HPDE6-E6E7 (cell line): ENCODE data around the gene PPP6R3.
"Not testable (repeated sequence)": the region's sequence is repeated elsewhere in the genome, so short reads cannot be mapped to it uniquely, and the experiment has no call there.

ENCODE experiments used
- DNase-seq: peaks from one replicate; pipeline ENCODE4 v3.0.0; 2011; ENCODE audit warnings: missing footprints; ENCODE audit errors: extremely low spot score

Gene PPP6R3

GRCh38 chr11:68457216-68457897 lies 3.2 kb upstream of the PPP6R3 start:
- DNase-seq: no peak

GRCh38 chr11:68457898-68458249 lies 2.7 kb upstream of the PPP6R3 start:
- no peak for DNase-seq

GRCh38 chr11:68458340-68458739 lies 2.2 kb upstream of the PPP6R3 start:
- DNase-seq: not testable (repeated sequence)

DNA sequence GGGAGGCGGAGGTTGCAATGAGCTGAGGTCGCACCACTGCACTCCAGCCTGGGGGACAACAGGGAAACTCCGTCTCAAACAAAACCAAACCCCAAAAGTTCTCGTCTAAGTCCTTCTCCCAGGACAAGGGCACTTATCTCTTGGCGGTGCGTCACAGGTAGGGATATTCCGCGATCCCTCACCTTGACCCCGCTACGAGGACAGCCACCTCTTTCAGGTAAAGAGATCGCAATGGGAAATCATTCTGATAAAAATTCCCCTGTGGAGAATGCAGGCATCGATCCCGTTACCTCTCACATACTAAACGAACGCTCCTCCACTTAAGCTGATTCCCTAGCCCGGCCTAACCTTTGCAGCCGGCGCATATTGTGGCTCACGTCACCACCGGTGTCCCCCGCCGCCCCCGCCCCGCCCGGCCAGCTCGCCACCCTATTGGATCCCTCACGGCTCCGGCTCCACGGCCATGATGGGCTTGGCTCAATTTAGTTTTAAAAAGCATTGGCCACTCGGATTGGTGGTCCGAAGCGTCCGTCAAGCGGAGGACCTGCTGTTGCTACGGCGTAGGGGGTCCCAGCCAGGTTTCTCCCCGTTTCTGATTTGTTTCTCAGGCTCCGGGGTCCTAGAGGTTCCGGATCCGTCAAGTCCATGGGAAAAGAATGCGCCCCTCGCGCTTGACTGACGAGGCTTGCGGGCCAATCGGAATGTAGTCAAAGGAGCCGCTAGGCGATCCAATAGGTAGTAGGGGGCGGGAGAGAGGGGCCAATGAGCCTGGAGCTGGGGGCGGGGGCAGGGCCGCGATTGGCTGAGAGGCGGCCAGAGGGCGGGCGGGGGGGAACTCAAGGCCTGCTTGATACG lies 439 bp upstream of the PPP6R3 start:
- peak; percentile 94 for DNase-seq

- no peak for DNase-seq
Observed at GRCh38 chr11:68461575-68461917, 994 bp downstream of the PPP6R3 start.

- no peak for DNase-seq
Observed at GRCh38 chr11:68463714-68464113, 3.2 kb downstream of the PPP6R3 start.

GRCh38 chr11:68467201-68467834 lies 6.8 kb downstream of the PPP6R3 start:
- DNase-seq: no peak

- DNase-seq: no peak
Observed at GRCh38 chr11:68468217-68468828, 7.8 kb downstream of the PPP6R3 start.

DNA sequence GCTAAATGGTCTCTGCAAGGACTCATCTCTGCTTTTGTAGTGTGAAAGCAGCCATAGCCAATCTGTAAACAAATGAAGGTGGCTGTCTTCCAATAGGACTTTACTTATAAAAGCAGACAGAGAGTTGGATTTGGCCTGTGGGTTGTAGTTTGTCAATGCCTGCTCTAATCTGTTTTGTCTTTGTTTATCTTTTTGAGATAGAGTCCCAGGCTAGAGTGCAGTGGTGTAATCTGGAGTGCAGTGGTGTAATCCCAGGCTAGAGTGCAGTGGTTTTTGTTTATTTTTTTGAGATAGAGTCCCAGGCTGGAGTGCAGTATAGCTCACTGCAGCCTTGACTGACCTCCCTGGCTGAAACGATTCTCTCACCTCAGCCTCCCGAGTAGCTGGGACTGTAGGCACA lies 8.6 kb downstream of the PPP6R3 start:
- DNase-seq: no peak

GRCh38 chr11:68469642-68470041 lies 9.1 kb downstream of the PPP6R3 start:
- no peak for DNase-seq

- no peak for DNase-seq
Observed at GRCh38 chr11:68470304-68470811, 9.8 kb downstream of the PPP6R3 start.

GRCh38 chr11:68471360-68472340 lies 11.1 kb downstream of the PPP6R3 start:
- DNase-seq: no peak

- DNase-seq: no peak
Observed at GRCh38 chr11:68472778-68473177, 12.2 kb downstream of the PPP6R3 start.

DNA sequence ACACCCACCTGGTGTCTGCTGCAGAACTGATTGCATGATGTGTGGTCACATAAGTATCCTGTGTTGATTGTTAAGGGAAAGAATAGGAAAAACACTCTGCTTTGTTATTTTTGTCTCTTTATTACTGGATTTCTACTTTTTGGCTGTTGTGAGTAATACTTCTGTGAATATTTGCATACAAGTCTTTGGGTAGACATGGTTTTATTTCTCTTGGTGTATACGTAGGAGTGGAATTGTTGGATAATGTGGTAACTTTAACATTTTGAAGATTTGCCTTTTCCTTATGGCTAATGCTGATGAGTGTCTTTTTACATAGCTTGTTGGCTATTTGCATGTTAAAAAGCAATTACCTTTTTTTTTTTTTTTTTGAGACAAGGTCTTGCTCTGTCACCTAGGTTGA lies 13.1 kb downstream of the PPP6R3 start:
- no peak for DNase-seq

GRCh38 chr11:68475626-68476025 lies 15.1 kb downstream of the PPP6R3 start:
- not testable (repeated sequence) for DNase-seq

DNA sequence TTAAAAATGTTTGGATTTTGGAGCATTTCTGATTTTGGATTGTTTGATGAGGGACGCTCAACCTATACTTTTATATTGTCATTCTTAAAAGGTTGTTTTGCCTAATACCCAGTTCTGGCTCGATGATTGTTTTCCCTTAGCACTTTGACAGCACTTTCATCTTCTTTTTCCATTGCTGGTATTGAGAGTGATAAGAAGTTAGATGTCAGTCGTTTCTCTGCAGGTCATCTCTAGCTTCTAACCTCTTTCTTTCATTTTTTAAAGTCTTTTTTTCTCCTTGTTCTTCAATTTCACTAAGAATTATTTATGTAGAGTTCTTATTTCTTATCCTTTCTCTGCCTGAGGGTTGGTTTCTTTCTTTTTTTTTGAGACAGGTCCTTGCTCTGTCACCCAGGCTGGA lies 18.8 kb downstream of the PPP6R3 start:
- DNase-seq: no peak

DNA sequence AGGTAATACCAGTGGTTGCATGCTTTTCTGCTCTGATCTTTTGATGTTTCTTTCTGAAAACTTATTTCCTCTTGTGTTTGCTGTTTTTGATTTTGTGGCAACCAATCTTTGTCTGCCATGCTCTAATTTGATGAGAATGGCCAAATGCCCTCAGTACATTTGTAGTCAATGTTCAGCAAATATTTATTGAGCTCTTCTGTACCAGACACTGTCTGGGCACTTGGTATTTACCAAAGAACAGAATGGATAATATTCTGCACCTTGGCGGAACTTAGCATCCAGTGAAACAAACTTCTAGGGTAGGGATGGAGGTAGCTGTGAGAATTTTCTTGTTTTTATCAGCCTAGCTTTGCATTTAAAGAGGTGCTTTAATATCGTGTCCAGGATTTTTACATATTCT lies 19.6 kb downstream of the PPP6R3 start:
- no peak for DNase-seq

DNA sequence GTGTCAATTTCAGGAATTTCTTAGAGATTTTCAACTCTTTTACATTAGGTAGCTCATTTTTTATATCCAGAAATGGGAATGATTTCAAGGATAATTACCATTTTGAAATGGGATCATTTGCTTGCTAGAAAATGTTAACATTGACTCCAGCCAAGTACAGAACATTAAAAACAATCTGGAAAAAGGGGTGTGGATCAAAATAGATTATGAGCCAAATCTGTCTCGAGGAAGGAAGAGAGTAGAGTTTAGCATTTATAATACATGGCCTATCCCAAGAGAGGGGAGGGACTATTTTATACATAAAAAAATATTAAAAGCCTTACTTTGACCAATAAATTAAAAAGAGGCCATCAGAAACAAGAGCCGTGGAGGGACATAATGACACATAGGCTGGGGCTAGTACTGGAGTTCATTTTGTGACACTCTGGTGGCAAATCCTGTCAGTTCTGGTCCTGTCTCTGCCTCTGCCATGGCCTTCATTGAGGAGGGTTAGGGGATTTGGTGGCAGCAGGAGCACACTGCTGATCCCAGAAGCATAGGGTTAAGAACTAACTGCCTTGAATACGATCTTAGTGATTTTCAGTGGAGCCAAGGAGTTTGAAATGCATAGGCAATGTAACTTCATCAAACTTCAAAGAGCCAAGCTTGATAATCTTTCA lies 20.4 kb downstream of the PPP6R3 start:
- DNase-seq: no peak

GRCh38 chr11:68481579-68482240 lies 21.2 kb downstream of the PPP6R3 start:
- DNase-seq: no peak

DNA sequence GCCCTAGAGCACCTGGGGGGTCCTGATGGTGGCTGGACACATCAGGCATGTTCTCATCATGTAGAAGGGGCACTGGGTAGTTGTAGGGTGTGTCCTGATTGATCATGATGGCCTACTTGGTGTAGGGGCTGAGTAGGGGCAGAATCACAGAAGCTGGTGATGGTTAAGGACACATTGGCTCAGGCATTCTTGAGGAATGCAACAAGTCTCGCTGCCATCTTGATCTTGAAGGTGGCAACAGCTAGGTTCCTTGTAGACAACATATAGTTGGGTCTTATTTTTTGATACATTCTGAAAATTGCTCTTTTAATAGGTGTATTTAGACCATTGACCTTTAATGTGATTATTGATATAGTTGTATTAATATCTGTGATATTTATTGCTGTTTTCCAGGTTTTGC lies 28.1 kb downstream of the PPP6R3 start:
- DNase-seq: no peak
